ENCODE results near the gene LSG1. TPM values are rescaled to one million over a fixed set of nuclear protein-coding genes. Genes with fewer than 3 reads are reported as not detected.

Gene LSG1
- total and polyA plus RNA-seq, 2 donors: 19.7 to 44.1 TPM

GRCh38 chr3:194696702-194697101 lies 24.7 kb upstream of the LSG1 start:
- no peak overlapping the region for H3K27ac ChIP-seq (ENCODE audit: low read depth)
- H3K4me3 ChIP-seq (ENCODE audit: low read depth, low read length): no peak overlapping the region
- 87% methylated on average over 6 of the region's 6 CpGs for WGBS
- DNase-seq (ENCODE audit: extremely low spot score): no peak
- no peaks in the 10 kb centered on the region for H3K36me3 ChIP-seq (ENCODE audit: insufficient read depth)
- H3K4me1 ChIP-seq (ENCODE audit: insufficient read depth): no peaks in the 10 kb centered on the region

- DNase-seq (ENCODE audit: extremely low spot score): no peak
- Histone ChIP-seq H3K4me1 (ENCODE audit: insufficient read depth) (no peaks in the 10 kb centered on the region), H3K4me3 (ENCODE audit: low read depth, low read length) (no peak overlapping the region), H3K27ac (ENCODE audit: low read depth) (no peak overlapping the region), H3K36me3 (ENCODE audit: insufficient read depth) (no peaks in the 10 kb centered on the region)
- WGBS: 57% methylated on average over 15 of the region's 15 CpGs
Measured at GRCh38 chr3:194691481-194692283, 19.7 kb upstream of the LSG1 start.

GRCh38 chr3:194690501-194691372 lies 18.7 kb upstream of the LSG1 start:
- 63% methylated on average over 8 of the region's 8 CpGs for WGBS
- Histone ChIP-seq H3K36me3 (ENCODE audit: insufficient read depth) (no peaks in the 10 kb centered on the region), H3K4me1 (ENCODE audit: insufficient read depth) (no peaks in the 10 kb centered on the region), H3K27ac (ENCODE audit: low read depth) (no peak overlapping the region), H3K4me3 (ENCODE audit: low read depth, low read length) (no peak overlapping the region)
- no peak for DNase-seq (ENCODE audit: extremely low spot score)

- Histone ChIP-seq H3K4me3 (ENCODE audit: low read depth, low read length) (no peak overlapping the region), H3K36me3 (ENCODE audit: insufficient read depth) (no peaks in the 10 kb centered on the region), H3K27ac (ENCODE audit: low read depth) (no peak overlapping the region), H3K4me1 (ENCODE audit: insufficient read depth) (no peaks in the 10 kb centered on the region)
- 47% methylated on average over 9 of the region's 9 CpGs for WGBS
- peak; percentile 50 for DNase-seq (ENCODE audit: extremely low spot score)
Measured at GRCh38 chr3:194689493-194689944, 17.5 kb upstream of the LSG1 start.

- Histone ChIP-seq H3K4me3 (ENCODE audit: low read depth, low read length) (no peak overlapping the region), H3K4me1 (ENCODE audit: insufficient read depth) (no peaks in the 10 kb centered on the region), H3K27ac (ENCODE audit: low read depth) (peak overlapping the region; percentile 24), H3K36me3 (ENCODE audit: insufficient read depth) (no peaks in the 10 kb centered on the region)
- WGBS: 61% methylated on average over 6 of the region's 6 CpGs
- no peak for DNase-seq (ENCODE audit: extremely low spot score)
Measured at GRCh38 chr3:194688946-194689345, 17.0 kb upstream of the LSG1 start.

- Histone ChIP-seq H3K27ac (ENCODE audit: low read depth) (peak overlapping the region; percentile 87), H3K36me3 (ENCODE audit: insufficient read depth) (no peaks in the 10 kb centered on the region), H3K4me1 (ENCODE audit: insufficient read depth) (no peaks in the 10 kb centered on the region), H3K4me3 (ENCODE audit: low read depth, low read length) (peak overlapping the region; percentile 57)
- DNase-seq (ENCODE audit: extremely low spot score): no peak
- WGBS: 7% methylated on average over 16 of the region's 16 CpGs
Measured at GRCh38 chr3:194688200-194688740, 16.3 kb upstream of the LSG1 start.

GRCh38 chr3:194687638-194688199 lies 15.7 kb upstream of the LSG1 start:
- peak overlapping the region; percentile 87 for H3K27ac ChIP-seq (ENCODE audit: low read depth)
- 1% methylated on average over 57 of the region's 57 CpGs for WGBS
- H3K4me3 ChIP-seq (ENCODE audit: low read depth, low read length): peak overlapping the region; percentile 57
- DNase-seq (ENCODE audit: extremely low spot score): no peak
- no peaks in the 10 kb centered on the region for H3K36me3 ChIP-seq (ENCODE audit: insufficient read depth)
- H3K4me1 ChIP-seq (ENCODE audit: insufficient read depth): no peaks in the 10 kb centered on the region

- WGBS: 2% methylated on average over 86 of the region's 86 CpGs
- Histone ChIP-seq H3K4me3 (ENCODE audit: low read depth, low read length) (peak overlapping the region; percentile 57), H3K4me1 (ENCODE audit: insufficient read depth) (no peaks in the 10 kb centered on the region), H3K27ac (ENCODE audit: low read depth) (peak overlapping the region; percentile 4), H3K36me3 (ENCODE audit: insufficient read depth) (no peaks in the 10 kb centered on the region)
- no peak for DNase-seq (ENCODE audit: extremely low spot score)
Measured at GRCh38 chr3:194686816-194687637, 15.0 kb upstream of the LSG1 start.

GRCh38 chr3:194686414-194686815 lies 14.4 kb upstream of the LSG1 start:
- WGBS: under 1% methylated on average over 29 of the region's 29 CpGs
- no peak for DNase-seq (ENCODE audit: extremely low spot score)
- H3K4me1 ChIP-seq (ENCODE audit: insufficient read depth): no peaks in the 10 kb centered on the region
- H3K36me3 ChIP-seq (ENCODE audit: insufficient read depth): no peaks in the 10 kb centered on the region
- no peak overlapping the region for H3K27ac ChIP-seq (ENCODE audit: low read depth)
- peak overlapping the region; percentile 57 for H3K4me3 ChIP-seq (ENCODE audit: low read depth, low read length)

GRCh38 chr3:194685718-194686413 lies 13.9 kb upstream of the LSG1 start, which contains the start of gene FAM43A:
Gene FAM43A (plus strand): TSS chr3:194685883. CDS start chr3:194686827, 944 bp downstream.
- H3K4me1 ChIP-seq (ENCODE audit: insufficient read depth): no peaks in the 10 kb centered on the region
- under 1% methylated on average over 70 of the region's 70 CpGs for WGBS
- no peaks in the 10 kb centered on the region for H3K36me3 ChIP-seq (ENCODE audit: insufficient read depth)
- H3K4me3 ChIP-seq (ENCODE audit: low read depth, low read length): peak within 1 kb of the TSS; percentile 57
- peak; percentile 79 for DNase-seq (ENCODE audit: extremely low spot score)
- peak within 1 kb of the TSS; percentile 73 for H3K27ac ChIP-seq (ENCODE audit: low read depth)

- DNase-seq (ENCODE audit: extremely low spot score): no peak
- no peak overlapping the region for H3K4me3 ChIP-seq (ENCODE audit: low read depth, low read length)
- no peak overlapping the region for H3K27ac ChIP-seq (ENCODE audit: low read depth)
- no peaks in the 10 kb centered on the region for H3K4me1 ChIP-seq (ENCODE audit: insufficient read depth)
- 58% methylated on average over 13 of the region's 13 CpGs for WGBS
- no peaks in the 10 kb centered on the region for H3K36me3 ChIP-seq (ENCODE audit: insufficient read depth)
Measured at GRCh38 chr3:194685065-194685717, 13.2 kb upstream of the LSG1 start.

- 55% methylated on average over 2 of the region's 2 CpGs for WGBS
- Histone ChIP-seq H3K27ac (ENCODE audit: low read depth) (peak overlapping the region; percentile 42), H3K36me3 (ENCODE audit: insufficient read depth) (no peaks in the 10 kb centered on the region), H3K4me1 (ENCODE audit: insufficient read depth) (no peaks in the 10 kb centered on the region), H3K4me3 (ENCODE audit: low read depth, low read length) (no peak overlapping the region)
- no peak for DNase-seq (ENCODE audit: extremely low spot score)
Measured at GRCh38 chr3:194683380-194683779, 11.4 kb upstream of the LSG1 start.

Data from urinary bladder (tissue), 4 donors.